Nephron progenitor cell (in vitro differentiated cells): Measurements from ENCODE around the gene P4HA2.

ENCODE experiments used
- DNase-seq: peaks from one replicate; pipeline ENCODE4 v3.0.0; 2021
- H3K27ac Mint-ChIP-seq: 2 replicates; pipeline ENCODE4 v1.8.0; 2021; ENCODE audit warnings: mild to moderate bottlenecking, moderate library complexity, mixed read lengths
- H3K27me3 Mint-ChIP-seq: 2 replicates; pipeline ENCODE4 v1.8.0; 2021; ENCODE audit warnings: mild to moderate bottlenecking, low read depth, mixed read lengths; ENCODE audit not compliant: poor library complexity
- H3K36me3 Mint-ChIP-seq: 2 replicates; pipeline ENCODE4 v1.8.0; 2021; ENCODE audit warnings: low read depth, mixed read lengths
- H3K4me1 Mint-ChIP-seq: 2 replicates; pipeline ENCODE4 v1.8.0; 2021; ENCODE audit warnings: mixed read lengths
- H3K4me3 Mint-ChIP-seq: 2 replicates; pipeline ENCODE4 v1.8.0; 2021; ENCODE audit warnings: mild to moderate bottlenecking, moderate library complexity, mixed read lengths
- H3K9me3 Mint-ChIP-seq: 2 replicates; pipeline ENCODE4 v1.8.0; 2021; ENCODE audit warnings: mild to moderate bottlenecking, moderate library complexity, mixed read lengths
- CTCF ChIP-seq: fragments of 200-600 bp; sonication (generic); IDR thresholded peaks from 2 replicates; pipeline ENCODE4 v1.5.0; 2021; ENCODE audit warnings: antibody characterized with exemption

Gene P4HA2

DNA sequence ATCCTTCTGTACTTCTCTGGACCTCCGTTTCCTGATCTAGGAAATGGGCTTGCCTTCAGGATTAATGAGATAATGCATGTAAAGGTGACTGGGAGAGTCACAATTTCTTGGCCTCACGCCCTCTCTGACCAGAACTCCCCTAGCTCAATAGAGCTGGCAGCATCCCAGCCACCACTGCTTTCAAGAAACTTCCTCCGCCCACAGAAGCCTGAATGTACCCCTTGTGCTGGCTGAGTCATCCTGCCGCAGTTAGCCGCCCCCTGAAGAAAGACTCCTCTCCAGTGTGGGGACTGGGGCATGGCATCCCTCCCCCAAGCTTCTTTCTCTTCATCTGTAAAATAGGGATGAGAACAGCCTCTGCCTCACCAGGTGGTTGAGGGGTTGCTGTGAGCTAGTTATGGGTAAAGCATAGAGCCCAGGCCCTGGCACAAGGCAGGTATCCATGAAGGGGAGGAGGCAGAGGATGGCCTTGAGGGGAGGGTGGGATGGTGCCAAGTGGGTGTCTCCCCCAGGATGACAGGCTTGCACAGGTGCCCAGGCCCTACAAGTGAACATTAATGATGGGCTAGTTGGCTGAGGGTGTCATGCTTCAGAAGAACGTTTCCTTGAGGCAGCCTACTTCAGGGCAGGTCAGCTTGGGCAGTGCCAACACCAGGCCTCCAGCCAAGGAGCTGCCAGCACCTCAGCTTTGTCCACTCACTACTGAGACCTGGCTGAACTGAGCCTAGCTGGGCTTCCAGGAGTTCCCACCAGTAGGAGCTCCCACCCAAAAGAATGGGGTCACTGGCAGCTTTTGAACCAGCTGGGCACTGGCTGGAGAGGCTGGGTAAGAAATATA lies 33.3 kb upstream of the P4HA2 start:
- no peak for TF ChIP-seq CTCF
- Mint-ChIP-seq H3K9me3 (no peaks in the 10 kb centered on the region), H3K27ac (no peak overlapping the region), H3K4me1 (peaks cover 70% of the 10 kb centered on the region), H3K4me3 (peak overlapping the region; percentile 8), H3K27me3 (peaks cover 3% of the 10 kb centered on the region), H3K36me3 (peaks cover 8% of the 10 kb centered on the region)
- no peak for DNase-seq

DNA sequence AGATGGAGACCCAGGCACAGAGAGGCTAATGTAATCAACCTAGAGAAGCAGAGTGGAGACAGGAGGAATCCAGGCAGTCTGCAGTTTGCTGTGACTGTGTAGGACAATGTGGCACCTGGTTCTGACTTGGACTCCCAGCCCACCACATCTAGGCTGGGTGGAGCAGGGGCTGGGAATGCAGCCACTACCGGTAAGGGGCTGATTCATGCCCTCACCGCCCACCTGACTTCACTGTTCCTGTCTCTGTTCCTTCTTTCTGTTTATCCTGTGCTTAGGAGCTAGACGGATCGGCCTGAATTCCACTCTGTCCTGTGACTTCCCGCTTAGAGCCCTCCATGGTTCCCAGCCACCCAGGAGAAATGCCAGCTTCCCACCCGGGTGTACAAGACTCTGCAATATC lies 32.4 kb upstream of the P4HA2 start:
- Mint-ChIP-seq H3K4me3 (peak overlapping the region; percentile 8), H3K36me3 (peaks cover 5% of the 10 kb centered on the region), H3K4me1 (peaks cover 61% of the 10 kb centered on the region), H3K27me3 (peaks cover 9% of the 10 kb centered on the region), H3K27ac (no peak overlapping the region), H3K9me3 (no peaks in the 10 kb centered on the region)
- no peak for TF ChIP-seq CTCF
- no peak for DNase-seq

- H3K4me1 Mint-ChIP-seq = peaks cover 53% of the 10 kb centered on the region
- peak; percentile 60 for DNase-seq
Measured at GRCh38 chr5:132259069-132259851, 31.6 kb upstream of the P4HA2 start.

GRCh38 chr5:132258102-132259068 lies 30.7 kb upstream of the P4HA2 start:
- peaks cover 9% of the 10 kb centered on the region for H3K27me3 Mint-ChIP-seq
- peak overlapping the region; percentile 83 for H3K27ac Mint-ChIP-seq
- H3K4me3 Mint-ChIP-seq = peak overlapping the region; percentile 82
- peaks cover 46% of the 10 kb centered on the region for H3K4me1 Mint-ChIP-seq
- H3K36me3 Mint-ChIP-seq = peaks cover 5% of the 10 kb centered on the region
- DNase-seq = no peak
- TF ChIP-seq CTCF = no peak
- H3K9me3 Mint-ChIP-seq = no peaks in the 10 kb centered on the region

More at GRCh38 chr5:132259069-132259851, 31.6 kb upstream of the P4HA2 start:
- no peak for TF ChIP-seq CTCF
- peak overlapping the region; percentile 83 for H3K27ac Mint-ChIP-seq
- H3K27me3 Mint-ChIP-seq = peaks cover 9% of the 10 kb centered on the region
- H3K4me3 Mint-ChIP-seq = peak overlapping the region; percentile 82
- H3K9me3 Mint-ChIP-seq = no peaks in the 10 kb centered on the region
- peaks cover 5% of the 10 kb centered on the region for H3K36me3 Mint-ChIP-seq

- H3K36me3 Mint-ChIP-seq = peaks cover 5% of the 10 kb centered on the region
- TF ChIP-seq CTCF = no peak
- peak within 1 kb of the TSS; percentile 74 for H3K27ac Mint-ChIP-seq
- DNase-seq = peak; percentile 87
- peaks cover 46% of the 10 kb centered on the region for H3K4me1 Mint-ChIP-seq
- no peaks in the 10 kb centered on the region for H3K9me3 Mint-ChIP-seq
- H3K27me3 Mint-ChIP-seq = peaks cover 9% of the 10 kb centered on the region
- H3K4me3 Mint-ChIP-seq = peak within 1 kb of the TSS; percentile 82
Measured at GRCh38 chr5:132257131-132258101, 29.8 kb upstream of the P4HA2 start, which contains the start of gene PDLIM4. PDLIM4 (plus strand) TSS chr5:132257696; CDS start chr5:132257735, 39 bp downstream.
